Stimulated activated CD8-positive, alpha-beta memory T cell treated with anti-CD3 and anti-CD28 coated beads, Interleukin-2, amount 100 ng/mL, for 1 hour (primary cell): ENCODE results near the gene ATAD3A.
"Not testable (repeated sequence)": the region's sequence is repeated elsewhere in the genome, so short reads cannot be mapped to it uniquely, and the experiment has no call there.

Experiments
- DNase-seq, 2 donors: peaks; one replicate each; pipeline ENCODE4 v3.0.0-alpha.2; 2020; ENCODE audit warnings: low read depth in 2 of 2

The ATAD3A gene

GRCh38 chr1:1523226-1523625 is 11.3 kb downstream of the ATAD3A start:
- not testable (repeated sequence) for DNase-seq

GRCh38 chr1:1523651-1524050 is 11.7 kb downstream of the ATAD3A start:
- DNase-seq: not testable (repeated sequence)

GRCh38 chr1:1524750-1525383 is 12.9 kb downstream of the ATAD3A start:
- not testable (repeated sequence) for DNase-seq

- not testable (repeated sequence) for DNase-seq
Measured at GRCh38 chr1:1526476-1526875, 14.5 kb downstream of the ATAD3A start.

GRCh38 chr1:1527092-1527816 is 15.3 kb downstream of the ATAD3A start:
- DNase-seq: no peak

- no peak for DNase-seq
Measured at GRCh38 chr1:1528301-1529267, 16.6 kb downstream of the ATAD3A start.

- DNase-seq: no peak
Measured at GRCh38 chr1:1529321-1529720, 17.4 kb downstream of the ATAD3A start.

GRCh38 chr1:1529936-1530335 is 18.0 kb downstream of the ATAD3A start:
- DNase-seq: no peak

- DNase-seq: no peak
Measured at GRCh38 chr1:1531947-1532346, 20.0 kb downstream of the ATAD3A start.

GRCh38 chr1:1533176-1533893 is 21.4 kb downstream of the ATAD3A start:
- DNase-seq: not testable (repeated sequence)

- DNase-seq: not testable (repeated sequence)
Measured at GRCh38 chr1:1533894-1534291, 21.9 kb downstream of the ATAD3A start.

- DNase-seq: no peak
Measured at GRCh38 chr1:1534401-1535154, 22.6 kb downstream of the ATAD3A start.

- no peak for DNase-seq
Measured at GRCh38 chr1:1535201-1536018, 23.4 kb downstream of the ATAD3A start.

GRCh38 chr1:1536019-1536937 is 24.3 kb downstream of the ATAD3A start:
- DNase-seq: no peak

GRCh38 chr1:1536938-1537546 is 25.1 kb downstream of the ATAD3A start:
- no peak for DNase-seq

- DNase-seq: no peak
Measured at GRCh38 chr1:1537626-1538250, 25.8 kb downstream of the ATAD3A start.

- DNase-seq: no peak
Measured at GRCh38 chr1:1538334-1538733, 26.4 kb downstream of the ATAD3A start.

GRCh38 chr1:1538989-1539309 is 27.0 kb downstream of the ATAD3A start:
- DNase-seq: no peak
